Lower lobe of right lung (tissue), 2 donors: ENCODE results near the gene DAD1. TPM values are rescaled to one million over a fixed set of nuclear protein-coding genes. Genes with fewer than 3 reads are reported as not detected.

Experiments
- ATAC-seq, 2 donors: fragments of 200-7000 bp; cut with Tn5 transposase; one replicate each; pipeline ENCODE4 v1.9.1; 2020 to 2022; ENCODE audit warnings: mild to moderate bottlenecking in 2 of 2, moderate library complexity in 2 of 2
- DNase-seq: peaks from one replicate; pipeline ENCODE4 v3.0.0-alpha.2; 2020
- H3K27ac ChIP-seq: fragments of 200-600 bp; one replicate; pipeline ENCODE4 v1.8.0; 2022
- H3K27me3 ChIP-seq: fragments of 200-600 bp; one replicate; pipeline ENCODE4 v1.8.0; 2022; ENCODE audit warnings: low read depth
- H3K36me3 ChIP-seq: fragments of 200-600 bp; one replicate; pipeline ENCODE4 v1.8.0; 2022; ENCODE audit warnings: mild to moderate bottlenecking
- H3K4me1 ChIP-seq: fragments of 200-600 bp; one replicate; pipeline ENCODE4 v1.8.0; 2022
- H3K4me3 ChIP-seq: fragments of 200-600 bp; one replicate; pipeline ENCODE4 v1.8.0; 2022; ENCODE audit warnings: mild to moderate bottlenecking
- H3K9me3 ChIP-seq: fragments of 200-600 bp; one replicate; pipeline ENCODE4 v1.8.0; 2022
- intact Hi-C: fragments of 100-400 bp; cut with DNase I; formaldehyde crosslinking; loops from one replicate; pipeline ENCODE4 v1.11.0; 2022
- total RNA-seq: library from RNA; stranded (reverse); fragmentation: NEBNext Ultra II Directional; extraction: Animal tissue kit (Norgen Biotek cat#: 25700); gene quantifications from one replicate; pipeline ENCODE4 v1.2.1, GENCODE V29; 2021
- TF ChIP-seq, protein P1 (sequence below): fragments of 200-600 bp; IDR thresholded peaks from one replicate; pipeline ENCODE4 v1.8.0; 2022; ENCODE audit warnings: antibody characterized with exemption, mild to moderate bottlenecking
- donor health status: DM: no; HTN: yes; CAD: no; lungs with severe emphysema.

DAD1 gene
- total RNA-seq, 1 donor from 2014 or later: 162 TPM

DNA sequence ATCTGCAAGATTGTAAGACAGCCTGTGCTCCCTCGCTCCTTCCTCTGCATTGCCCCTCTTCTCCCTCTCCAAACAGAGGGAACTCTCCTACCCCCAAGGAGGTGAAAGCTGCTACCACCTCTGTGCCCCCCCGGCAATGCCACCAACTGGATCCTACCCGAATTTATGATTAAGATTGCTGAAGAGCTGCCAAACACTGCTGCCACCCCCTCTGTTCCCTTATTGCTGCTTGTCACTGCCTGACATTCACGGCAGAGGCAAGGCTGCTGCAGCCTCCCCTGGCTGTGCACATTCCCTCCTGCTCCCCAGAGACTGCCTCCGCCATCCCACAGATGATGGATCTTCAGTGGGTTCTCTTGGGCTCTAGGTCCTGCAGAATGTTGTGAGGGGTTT is 37.4 kb downstream of the DAD1 start:
- Histone ChIP-seq H3K4me1 (peaks cover 40% of the 10 kb centered on the region), H3K4me3 (no peak overlapping the region), H3K27ac (no peak overlapping the region), H3K27me3 (no peaks in the 10 kb centered on the region), H3K9me3 (no peaks in the 10 kb centered on the region), H3K36me3 (no peaks in the 10 kb centered on the region)
- ATAC-seq (no peak), DNase-seq (no peak)
- intact Hi-C loops: no loop called here
- TF ChIP-seq, protein P1, sequence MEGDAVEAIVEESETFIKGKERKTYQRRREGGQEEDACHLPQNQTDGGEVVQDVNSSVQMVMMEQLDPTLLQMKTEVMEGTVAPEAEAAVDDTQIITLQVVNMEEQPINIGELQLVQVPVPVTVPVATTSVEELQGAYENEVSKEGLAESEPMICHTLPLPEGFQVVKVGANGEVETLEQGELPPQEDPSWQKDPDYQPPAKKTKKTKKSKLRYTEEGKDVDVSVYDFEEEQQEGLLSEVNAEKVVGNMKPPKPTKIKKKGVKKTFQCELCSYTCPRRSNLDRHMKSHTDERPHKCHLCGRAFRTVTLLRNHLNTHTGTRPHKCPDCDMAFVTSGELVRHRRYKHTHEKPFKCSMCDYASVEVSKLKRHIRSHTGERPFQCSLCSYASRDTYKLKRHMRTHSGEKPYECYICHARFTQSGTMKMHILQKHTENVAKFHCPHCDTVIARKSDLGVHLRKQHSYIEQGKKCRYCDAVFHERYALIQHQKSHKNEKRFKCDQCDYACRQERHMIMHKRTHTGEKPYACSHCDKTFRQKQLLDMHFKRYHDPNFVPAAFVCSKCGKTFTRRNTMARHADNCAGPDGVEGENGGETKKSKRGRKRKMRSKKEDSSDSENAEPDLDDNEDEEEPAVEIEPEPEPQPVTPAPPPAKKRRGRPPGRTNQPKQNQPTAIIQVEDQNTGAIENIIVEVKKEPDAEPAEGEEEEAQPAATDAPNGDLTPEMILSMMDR: no peak

DNA sequence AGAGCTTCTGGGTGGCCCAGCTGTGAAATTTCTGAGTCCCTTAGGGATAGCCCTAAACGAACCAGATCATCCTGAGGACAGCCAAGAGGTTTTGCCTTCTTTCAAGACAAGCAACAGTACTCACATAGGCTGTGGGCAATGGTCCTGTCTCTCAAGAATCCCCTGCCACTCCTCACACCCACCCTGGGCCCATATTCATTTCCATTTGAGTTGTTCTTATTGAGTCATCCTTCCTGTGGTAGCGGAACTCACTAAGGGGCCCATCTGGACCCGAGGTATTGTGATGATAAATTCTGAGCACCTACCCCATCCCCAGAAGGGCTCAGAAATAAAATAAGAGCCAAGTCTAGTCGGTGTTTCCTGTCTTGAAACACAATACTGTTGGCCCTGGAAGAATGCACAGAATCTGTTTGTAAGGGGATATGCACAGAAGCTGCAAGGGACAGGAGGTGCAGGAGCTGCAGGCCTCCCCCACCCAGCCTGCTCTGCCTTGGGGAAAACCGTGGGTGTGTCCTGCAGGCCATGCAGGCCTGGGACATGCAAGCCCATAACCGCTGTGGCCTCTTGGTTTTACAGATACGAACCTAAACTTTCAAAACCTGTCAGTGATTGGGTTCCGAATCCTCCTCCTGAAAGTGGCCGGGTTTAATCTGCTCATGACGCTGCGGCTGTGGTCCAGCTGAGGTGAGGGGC is 38.9 kb downstream of the DAD1 start:
- DNase-seq (no peak), ATAC-seq (no peak)
- no peaks in the 10 kb centered on the region for H3K36me3 ChIP-seq
- peaks cover 39% of the 10 kb centered on the region for H3K4me1 ChIP-seq
- intact Hi-C loops: no loop called here
- no peaks in the 10 kb centered on the region for H3K9me3 ChIP-seq
- TF ChIP-seq, protein P1: no peak
- H3K27ac ChIP-seq: no peak overlapping the region
- no peak overlapping the region for H3K4me3 ChIP-seq
- H3K27me3 ChIP-seq: no peaks in the 10 kb centered on the region

DNA sequence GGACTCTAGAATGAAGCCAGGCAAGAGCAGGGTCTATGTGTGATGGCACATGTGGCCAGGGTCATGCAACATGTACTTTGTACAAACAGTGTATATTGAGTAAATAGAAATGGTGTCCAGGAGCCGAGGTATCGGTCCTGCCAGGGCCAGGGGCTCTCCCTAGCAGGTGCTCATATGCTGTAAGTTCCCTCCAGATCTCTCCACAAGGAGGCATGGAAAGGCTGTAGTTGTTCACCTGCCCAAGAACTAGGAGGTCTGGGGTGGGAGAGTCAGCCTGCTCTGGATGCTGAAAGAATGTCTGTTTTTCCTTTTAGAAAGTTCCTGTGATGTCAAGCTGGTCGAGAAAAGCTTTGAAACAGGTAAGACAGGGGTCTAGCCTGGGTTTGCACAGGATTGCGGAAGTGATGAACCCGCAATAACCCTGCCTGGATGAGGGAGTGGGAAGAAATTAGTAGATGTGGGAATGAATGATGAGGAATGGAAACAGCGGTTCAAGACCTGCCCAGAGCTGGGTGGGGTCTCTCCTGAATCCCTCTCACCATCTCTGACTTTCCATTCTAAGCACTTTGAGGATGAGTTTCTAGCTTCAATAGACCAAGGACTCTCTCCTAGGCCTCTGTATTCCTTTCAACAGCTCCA is 39.6 kb downstream of the DAD1 start:
- Histone ChIP-seq H3K9me3 (no peaks in the 10 kb centered on the region), H3K4me1 (peaks cover 39% of the 10 kb centered on the region), H3K27ac (no peak overlapping the region), H3K27me3 (no peaks in the 10 kb centered on the region), H3K4me3 (no peak overlapping the region), H3K36me3 (no peaks in the 10 kb centered on the region)
- TF ChIP-seq, protein P1: no peak
- intact Hi-C loops: no loop called here
- ATAC-seq: no peak
- no peak for DNase-seq

DNA sequence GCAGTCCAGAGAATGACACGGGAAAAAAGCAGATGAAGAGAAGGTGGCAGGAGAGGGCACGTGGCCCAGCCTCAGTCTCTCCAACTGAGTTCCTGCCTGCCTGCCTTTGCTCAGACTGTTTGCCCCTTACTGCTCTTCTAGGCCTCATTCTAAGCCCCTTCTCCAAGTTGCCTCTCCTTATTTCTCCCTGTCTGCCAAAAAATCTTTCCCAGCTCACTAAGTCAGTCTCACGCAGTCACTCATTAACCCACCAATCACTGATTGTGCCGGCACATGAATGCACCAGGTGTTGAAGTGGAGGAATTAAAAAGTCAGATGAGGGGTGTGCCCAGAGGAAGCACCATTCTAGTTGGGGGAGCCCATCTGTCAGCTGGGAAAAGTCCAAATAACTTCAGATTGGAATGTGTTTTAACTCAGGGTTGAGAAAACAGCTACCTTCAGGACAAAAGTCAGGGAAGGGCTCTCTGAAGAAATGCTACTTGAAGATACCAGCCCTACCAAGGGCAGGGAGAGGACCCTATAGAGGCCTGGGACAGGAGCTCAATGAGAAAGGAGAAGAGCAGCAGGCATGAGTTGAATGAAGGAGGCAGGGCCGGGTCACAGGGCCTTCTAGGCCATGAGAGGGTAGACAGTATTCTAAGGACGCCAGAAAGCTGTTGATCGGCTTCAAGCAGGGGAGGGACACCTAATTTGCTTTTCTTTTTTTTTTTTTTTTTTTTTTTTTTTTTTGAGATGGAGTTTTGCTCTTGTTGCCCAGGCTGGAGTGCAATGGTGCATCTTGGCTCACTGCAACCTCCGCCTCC is 40.9 kb downstream of the DAD1 start:
- peaks cover 39% of the 10 kb centered on the region for H3K4me1 ChIP-seq
- H3K36me3 ChIP-seq: no peaks in the 10 kb centered on the region
- no peak for DNase-seq
- H3K27me3 ChIP-seq: no peaks in the 10 kb centered on the region
- H3K27ac ChIP-seq: no peak overlapping the region
- intact Hi-C loops: no loop called here
- no peak for ATAC-seq
- no peaks in the 10 kb centered on the region for H3K9me3 ChIP-seq
- TF ChIP-seq, protein P1: no peak
- H3K4me3 ChIP-seq: no peak overlapping the region

DNA sequence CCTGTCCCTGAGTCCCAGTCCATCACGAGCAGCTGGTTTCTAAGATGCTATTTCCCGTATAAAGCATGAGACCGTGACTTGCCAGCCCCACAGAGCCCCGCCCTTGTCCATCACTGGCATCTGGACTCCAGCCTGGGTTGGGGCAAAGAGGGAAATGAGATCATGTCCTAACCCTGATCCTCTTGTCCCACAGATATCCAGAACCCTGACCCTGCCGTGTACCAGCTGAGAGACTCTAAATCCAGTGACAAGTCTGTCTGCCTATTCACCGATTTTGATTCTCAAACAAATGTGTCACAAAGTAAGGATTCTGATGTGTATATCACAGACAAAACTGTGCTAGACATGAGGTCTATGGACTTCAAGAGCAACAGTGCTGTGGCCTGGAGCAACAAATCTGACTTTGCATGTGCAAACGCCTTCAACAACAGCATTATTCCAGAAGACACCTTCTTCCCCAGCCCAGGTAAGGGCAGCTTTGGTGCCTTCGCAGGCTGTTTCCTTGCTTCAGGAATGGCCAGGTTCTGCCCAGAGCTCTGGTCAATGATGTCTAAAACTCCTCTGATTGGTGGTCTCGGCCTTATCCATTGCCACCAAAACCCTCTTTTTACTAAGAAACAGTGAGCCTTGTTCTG is 41.6 kb downstream of the DAD1 start:
- TF ChIP-seq, protein P1: no peak
- Histone ChIP-seq H3K27ac (peak overlapping the region; percentile 20), H3K4me3 (no peak overlapping the region), H3K27me3 (no peaks in the 10 kb centered on the region), H3K36me3 (no peaks in the 10 kb centered on the region), H3K4me1 (peaks cover 39% of the 10 kb centered on the region), H3K9me3 (no peaks in the 10 kb centered on the region)
- ATAC-seq (no peak), DNase-seq (no peak)
- intact Hi-C loops: no loop called here
